SW480 (cell line): ENCODE data around the gene NTNG1.
A peak's percentile ranks its signal among the peaks of the same experiment; 100 is the strongest.
"Not testable (repeated sequence)": the region's sequence is repeated elsewhere in the genome, so short reads cannot be mapped to it uniquely, and the experiment has no call there.

ENCODE experiments used
- DNase-seq: peaks from one replicate; pipeline ENCODE4 v3.0.0-alpha.2; 2016; ENCODE audit warnings: low spot score

NTNG1 gene

DNA sequence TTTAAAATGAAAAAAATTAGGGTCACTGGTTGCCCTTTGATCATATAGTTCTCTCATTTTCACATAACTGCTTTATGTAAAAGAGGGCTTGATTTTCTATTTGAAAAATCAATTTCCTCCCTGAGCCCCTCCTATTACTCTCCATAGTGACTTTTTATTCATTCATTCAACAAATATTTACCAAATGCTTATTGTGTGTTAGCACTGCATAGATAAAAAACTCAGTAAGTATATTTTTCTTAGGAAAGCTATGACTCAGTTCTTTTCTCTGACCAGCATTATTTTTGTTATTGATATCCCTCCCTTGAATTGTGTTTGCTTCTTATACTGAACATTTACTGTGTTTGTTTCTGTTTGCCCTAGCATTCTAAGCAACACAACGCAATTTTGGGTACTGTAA is 59.8 kb downstream of the NTNG1 start:
- no peak for DNase-seq

DNA sequence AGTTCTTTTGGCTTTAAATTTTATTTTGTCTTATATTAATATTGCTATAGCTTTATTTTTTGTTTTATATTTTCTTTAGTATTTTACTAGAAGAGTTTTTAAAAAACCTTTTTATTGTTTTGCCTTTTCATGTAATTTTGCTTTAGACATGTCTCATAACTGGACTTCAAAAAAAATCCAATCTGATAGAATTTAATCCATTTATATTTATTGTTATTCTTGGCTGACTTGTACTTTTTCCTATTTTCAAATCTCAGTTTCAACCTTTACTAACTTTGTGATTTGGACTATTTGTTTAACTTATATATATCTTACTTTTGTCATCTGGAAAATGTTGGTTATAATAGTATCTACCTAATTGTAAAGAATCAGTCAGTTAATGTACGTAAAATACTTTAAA is 61.2 kb downstream of the NTNG1 start:
- DNase-seq: no peak

DNA sequence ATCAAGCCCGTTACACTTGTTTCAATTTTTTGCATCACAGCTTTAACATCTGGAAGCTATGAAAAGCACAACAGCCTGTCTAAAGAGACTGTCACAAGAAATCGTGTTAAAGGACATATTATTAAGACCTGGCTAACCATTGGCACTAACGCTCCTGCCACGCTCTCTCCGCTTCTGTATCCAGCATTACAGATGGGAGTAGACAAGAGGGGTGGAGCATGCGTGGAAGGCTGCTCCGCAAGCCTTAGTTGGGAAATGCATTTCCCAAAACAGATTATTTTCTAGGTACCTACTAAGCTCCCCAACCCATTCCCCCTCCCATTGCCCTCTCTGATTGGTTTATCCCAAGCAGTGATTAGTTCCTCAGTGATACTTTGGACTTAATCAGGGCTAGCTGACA is 72.4 kb downstream of the NTNG1 start:
- DNase-seq: no peak

DNA sequence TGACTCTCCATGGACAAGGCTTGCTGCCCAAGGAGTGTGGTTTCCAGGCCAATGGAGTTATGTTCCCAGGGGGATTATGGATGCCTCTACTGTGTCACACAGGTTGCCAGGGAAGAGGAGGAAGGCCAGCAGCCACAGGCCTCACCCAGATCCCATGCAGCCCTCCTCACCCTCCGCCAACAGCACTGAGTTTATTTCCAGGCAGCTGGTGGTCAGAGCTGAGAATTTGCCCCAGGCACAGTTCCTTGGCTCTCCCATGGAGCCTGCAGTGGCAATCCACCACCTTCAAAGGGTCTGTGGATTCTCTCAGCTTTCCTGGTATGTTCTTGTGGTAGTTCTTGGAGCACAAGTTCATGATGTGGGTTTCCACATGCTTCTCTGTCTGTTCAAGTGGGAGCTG is 79.2 kb downstream of the NTNG1 start:
- DNase-seq: no peak

DNA sequence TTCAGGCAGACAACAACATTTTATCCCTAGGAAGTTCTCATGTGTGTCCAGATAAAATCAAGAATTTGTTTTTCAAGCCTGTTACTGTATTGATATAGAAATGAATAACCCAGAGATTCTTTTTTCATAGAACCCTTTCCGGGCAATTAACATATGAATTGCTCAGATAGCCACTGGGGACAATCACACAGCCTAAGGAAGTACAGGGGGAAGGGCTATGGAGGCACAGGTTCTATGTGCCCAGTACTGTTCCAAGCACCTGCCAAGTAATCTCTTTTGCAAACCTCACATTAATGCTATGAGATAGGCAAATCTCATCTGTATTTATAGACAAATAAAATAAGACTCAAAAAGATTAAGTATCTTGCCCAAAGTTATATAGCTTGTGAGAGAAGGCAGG is 84.9 kb downstream of the NTNG1 start:
- no peak for DNase-seq

DNA sequence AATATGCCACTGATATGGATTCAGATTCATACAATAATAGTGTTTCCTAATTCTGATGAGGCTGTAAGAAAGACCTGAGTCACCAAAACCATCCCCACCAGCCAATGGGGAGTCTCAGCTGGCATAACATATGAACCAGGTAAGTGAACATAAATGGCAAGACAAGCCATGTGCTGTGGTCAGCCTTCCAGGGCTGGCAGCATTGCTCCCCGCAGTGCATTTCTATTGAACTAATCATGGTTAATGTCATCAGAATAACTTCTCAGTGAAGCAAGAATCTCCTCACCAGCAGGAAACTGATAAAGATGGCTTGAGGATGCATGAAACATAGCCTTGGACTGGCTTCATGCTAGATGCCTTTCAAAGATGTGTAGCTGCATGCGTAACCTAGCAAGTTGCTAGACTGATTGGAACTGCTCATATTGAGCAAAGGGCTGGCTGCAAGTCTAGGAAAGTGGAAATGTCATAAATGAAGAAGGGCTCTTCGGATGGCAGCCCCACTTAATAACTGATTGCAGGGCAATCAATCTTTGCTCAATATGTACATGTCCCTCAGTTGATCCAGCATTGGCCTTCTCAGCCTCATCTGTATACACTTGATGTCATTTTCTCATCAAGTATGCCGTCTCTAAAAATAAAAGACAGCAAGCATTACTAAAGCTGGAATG is 88.0 kb downstream of the NTNG1 start:
- DNase-seq: no peak

DNA sequence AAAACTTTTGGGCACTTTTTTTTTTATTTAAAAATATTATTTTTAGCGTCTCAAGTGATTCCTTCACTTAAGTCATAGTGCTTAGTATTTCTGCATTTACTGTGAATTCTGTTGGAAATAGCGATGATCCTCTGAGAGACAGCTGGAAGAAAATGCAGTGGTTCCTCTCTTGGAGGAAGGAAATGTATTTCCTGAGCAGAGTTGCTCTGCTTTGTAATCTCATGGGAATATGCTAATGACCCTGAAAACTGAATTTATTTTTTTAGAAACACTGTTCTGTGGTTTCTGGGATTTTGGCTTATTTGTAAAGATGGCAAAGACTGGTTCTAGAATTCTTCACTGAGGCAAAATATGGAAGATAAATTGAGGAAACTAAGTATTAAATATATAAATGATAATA is 88.9 kb downstream of the NTNG1 start:
- no peak for DNase-seq

DNA sequence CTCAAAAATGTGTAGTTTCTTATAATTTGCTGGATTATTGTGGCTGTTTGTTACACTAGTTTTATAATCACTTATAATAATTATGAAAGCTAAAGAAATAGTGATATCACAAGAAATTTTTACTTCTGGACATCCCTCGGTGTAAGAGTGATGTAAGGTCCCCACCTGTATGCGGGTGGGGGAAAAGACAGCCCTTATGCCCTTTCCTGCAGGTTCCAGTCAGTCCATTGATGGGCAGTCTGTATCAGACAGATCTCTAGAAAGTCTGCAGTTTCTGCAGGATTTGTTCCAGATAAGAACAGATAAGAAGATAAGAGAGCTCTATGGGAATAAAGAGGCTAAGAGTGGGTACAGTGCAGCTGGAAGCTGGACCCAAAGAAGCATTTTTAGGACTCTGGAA is 89.3 kb downstream of the NTNG1 start:
- no peak for DNase-seq

DNA sequence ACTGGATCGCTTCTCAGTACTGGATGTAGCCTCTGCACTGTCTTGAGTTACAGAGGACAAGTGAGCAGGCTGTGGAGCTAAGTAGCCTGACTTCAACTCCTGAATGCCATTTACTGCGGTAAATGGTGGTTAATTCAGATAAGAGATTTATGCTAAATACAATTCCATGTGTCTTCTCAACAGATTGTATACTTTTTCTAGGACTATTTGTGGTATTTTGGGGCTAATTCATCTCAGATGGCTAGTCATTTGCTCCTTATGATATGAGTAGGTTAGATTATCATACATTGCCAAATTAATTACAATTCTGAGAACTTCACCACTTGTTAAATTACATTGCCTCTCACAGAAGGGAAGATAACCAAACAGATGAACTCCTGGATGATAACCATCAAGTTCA is 90.5 kb downstream of the NTNG1 start:
- DNase-seq: no peak

DNA sequence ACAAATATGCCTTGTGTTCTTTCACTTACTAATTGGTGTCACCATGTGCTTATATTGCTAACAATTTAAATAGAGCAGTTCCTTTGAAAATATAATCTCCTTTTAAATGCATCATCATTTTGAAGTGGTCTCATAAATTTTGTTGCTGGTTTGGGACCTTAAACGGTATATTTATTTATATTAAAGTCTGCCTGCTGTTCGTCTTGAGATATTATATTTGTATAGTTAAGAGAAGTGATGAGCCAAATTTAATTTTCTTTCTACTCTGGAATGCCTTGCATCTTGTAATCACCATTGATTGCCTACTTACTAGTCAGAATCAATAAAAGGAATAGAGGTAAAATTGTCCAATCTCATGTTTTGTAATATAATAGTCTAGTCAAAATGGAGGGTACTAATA is 91.6 kb downstream of the NTNG1 start:
- no peak for DNase-seq

DNA sequence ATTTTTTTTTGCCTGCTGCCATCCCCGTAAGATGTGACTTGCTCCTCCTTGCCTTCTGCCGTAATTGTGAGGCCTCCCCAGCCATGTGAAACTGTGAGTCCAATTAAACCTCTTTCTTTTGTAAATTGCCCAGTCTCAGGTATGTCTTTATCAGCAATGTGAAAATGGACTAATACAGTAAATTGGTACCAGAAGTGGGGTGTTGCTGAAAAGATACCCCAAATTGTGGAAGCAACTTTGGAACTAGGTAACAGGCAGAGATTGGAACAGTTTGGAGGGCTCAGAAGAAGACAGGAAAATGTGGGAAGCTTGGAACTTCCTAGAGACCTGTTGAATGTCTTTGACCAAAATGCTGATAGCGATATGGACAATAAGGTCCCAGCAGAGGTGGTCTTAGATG is 95.9 kb downstream of the NTNG1 start:
- not testable (repeated sequence) for DNase-seq

DNA sequence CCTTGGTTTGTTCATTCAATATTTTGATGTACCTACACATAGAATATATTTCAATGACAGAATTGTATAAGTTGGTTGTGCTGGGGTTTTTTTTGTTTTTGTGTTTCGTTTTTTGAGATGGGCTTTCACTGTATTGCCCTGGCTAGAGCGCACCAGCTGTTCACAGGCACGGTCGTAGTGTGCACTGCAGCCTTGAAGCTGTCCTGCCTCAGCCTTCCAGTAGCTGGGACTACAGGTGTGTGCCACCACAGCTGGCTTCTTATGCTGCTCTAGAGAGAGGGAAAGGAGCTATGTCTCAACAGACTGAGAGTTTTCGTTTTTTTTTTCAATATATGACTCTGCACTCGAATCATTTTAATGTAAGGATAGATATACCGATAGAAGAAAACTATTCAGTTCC is 102.6 kb downstream of the NTNG1 start:
- no peak for DNase-seq

DNA sequence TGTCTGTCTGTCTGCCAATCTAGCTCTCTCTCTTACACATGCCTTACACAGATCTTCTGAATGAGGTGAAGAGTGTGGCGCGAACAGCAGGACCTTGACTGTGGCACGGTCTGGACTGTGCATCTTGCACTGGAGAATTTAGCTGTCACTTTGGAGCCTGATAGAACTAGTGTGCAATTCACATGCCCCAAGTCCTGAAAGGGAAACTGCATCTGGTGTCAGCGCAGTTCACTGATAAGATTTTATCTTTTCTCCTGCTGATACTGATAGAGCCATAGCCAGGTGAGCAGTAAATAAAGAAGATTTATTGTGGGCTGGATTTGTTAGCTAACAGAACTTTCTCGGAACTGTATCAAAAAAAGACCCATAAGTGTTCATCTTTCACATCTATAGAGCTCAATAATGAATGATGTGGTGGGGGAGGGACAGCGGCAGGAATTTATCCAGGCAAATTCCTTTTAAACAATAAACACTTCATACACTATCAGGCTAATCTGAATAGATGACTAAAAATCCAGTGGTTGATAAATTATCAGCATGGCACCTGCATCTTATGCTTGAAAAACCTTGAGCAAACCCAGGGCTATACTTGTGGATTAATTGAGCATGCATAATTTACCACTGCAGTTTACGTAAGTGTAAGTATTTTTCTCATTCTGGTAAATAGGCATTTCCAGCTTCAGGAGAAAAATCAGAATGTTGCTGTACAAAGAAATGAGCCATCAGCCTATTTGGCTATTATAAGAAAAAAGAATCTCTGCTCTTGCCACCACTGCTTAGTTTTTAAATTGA is 104.1 kb downstream of the NTNG1 start:
- DNase-seq: no peak

DNA sequence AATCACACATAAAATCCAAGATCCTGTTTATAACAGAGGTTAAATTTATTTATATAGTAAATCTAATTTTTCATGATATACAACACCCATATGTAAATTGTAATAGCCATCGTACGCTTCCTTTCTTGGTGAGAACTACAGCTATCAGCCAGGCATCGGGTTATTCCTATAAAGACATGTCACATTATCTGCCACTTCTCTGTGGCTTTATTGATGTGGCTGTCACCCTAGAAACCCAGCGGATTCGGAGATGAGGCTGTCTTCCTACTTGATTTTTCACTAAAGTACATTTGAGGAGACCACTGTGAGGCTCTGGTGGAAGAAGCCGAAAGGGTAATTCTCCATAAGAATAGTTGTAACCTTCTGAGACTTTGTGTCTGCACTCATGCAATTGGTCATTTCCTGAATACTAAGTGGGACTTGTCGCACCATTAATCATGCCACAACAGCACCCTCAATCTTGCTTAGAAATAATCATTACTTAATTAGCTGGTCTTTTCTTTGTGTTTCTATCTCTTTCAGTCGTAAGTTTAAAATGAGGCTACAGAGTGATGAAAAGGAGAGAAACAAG is 106.0 kb downstream of the NTNG1 start:
- no peak for DNase-seq

DNA sequence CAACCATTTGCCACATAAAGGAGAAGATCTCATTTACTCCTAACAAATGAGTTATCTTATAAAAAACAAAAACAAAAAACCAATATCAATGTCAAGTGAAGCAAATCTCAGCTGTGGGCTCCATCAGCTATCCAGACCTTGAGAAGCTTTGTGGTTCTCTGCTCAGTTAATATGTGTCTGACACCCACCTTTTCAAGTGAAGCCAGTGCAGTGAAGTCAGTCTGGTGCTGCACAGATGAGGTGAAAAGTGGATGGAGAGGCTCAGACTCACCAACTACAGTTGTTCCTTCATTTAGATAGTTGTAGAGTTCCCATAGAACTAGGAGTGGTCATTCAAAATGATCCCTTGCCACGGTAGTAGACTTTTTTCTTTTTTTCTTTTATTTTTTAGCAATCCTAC is 106.8 kb downstream of the NTNG1 start:
- DNase-seq: no peak

DNA sequence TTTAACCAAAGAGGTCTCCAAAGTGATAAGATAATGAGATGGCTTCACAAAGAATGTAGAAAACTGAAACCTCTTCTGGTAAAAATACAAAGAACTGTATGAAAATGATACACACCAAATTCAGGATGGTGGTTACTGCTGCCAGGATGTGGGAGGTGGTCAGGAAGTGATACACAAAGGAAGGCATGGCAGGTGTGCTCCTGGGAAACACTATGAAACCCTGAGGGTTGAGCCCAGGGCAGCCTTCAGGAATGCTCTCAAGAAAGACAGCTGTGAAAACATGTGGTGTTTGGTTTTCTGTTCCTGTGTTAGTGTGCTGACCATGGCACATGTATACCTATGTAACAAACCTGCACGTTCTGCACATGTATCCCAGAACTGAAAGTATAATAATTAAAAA is 109.3 kb downstream of the NTNG1 start:
- peak; percentile 39 for DNase-seq

DNA sequence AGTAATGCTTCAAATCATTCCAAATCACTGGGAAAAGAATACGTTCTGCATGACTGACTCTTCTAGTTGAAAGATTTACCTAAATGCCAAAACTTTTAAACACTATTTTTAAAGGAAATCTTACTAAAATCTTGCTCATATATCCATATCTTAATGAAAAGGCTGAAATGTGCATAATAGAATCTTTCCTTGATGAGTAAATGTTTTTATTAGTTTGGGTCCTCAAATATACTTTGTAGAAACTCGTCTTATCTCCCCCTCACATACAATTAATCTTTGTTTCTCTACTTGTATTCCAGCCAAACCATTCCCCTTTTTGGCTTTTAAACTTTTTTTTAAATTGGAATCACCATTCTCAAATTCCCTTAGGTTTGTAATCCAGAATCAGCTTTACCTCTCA is 110.2 kb downstream of the NTNG1 start:
- DNase-seq: no peak

DNA sequence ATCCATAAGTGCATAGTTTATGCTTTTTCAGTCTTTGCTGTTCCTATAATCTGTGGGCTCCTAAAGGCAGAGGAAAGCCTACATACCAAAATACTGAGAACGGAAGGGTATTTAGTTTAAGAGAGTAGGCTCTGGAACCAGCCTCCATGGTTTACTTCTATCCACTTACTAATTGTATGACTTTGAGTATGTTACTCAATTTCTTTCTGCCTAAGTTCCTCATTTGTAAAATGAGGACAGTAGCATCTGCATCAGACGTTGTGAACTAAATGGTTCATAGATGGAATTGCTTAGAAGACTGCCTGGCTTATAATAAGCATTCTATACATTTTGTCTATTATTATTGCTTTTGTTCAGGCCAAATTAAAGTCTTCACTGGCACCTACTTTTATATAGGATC is 111.0 kb downstream of the NTNG1 start:
- DNase-seq: no peak

DNA sequence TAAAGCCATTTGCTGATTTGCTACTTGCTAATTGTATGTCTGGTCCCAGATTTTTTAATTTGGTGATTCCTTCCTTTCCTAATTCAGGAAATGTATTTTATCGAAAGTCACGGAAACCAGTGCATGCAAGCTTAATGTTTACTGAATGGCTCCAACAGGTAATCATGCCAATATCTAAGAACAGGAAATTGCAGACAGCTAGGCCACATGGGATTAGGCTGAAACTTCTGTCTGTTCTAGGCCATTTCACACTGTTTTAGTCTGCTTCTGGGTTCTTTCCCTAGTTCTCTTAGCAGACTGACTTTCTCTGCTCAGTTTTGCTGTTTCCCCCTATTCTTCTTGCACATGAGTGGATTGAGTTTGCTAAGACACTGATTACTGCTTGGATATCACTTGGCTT is 111.4 kb downstream of the NTNG1 start:
- no peak for DNase-seq

DNA sequence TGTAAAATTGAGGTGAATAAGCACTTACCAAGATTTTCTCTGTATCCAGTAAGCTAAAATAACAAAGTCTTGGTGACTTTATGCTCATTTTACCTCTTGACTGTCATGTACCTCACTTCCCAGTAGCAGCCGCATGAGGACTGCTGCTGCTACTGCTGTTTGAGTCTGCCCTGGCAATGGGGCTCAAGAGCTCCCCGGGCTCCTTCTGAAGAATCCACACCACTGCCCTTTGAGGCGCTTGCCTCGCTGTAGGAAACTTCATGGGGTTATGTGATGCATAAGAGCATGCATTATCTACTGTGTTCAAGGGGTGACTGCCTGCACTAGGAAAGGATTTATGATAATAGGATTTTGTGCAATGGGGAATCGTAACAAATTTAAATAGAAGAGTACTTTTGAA is 113.5 kb downstream of the NTNG1 start:
- no peak for DNase-seq

DNA sequence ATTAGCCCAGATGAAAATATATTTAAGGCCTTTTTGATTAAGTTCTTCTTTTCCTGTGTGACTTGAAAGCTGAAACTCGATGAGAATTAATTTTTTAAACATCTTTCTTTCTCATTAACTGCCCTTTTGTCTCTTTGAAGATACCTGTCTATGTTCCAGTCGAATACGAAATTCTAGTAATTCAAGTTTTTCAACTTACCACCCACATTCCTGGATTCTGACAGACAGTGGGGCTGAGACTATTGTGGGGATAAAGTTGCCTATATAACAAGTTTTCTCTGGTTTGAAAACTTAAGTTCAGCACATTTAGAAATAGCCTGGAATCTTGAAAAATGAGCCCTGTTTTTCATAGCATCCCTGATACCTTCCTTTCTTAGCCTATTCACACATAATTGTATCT is 114.6 kb downstream of the NTNG1 start:
- DNase-seq: no peak

DNA sequence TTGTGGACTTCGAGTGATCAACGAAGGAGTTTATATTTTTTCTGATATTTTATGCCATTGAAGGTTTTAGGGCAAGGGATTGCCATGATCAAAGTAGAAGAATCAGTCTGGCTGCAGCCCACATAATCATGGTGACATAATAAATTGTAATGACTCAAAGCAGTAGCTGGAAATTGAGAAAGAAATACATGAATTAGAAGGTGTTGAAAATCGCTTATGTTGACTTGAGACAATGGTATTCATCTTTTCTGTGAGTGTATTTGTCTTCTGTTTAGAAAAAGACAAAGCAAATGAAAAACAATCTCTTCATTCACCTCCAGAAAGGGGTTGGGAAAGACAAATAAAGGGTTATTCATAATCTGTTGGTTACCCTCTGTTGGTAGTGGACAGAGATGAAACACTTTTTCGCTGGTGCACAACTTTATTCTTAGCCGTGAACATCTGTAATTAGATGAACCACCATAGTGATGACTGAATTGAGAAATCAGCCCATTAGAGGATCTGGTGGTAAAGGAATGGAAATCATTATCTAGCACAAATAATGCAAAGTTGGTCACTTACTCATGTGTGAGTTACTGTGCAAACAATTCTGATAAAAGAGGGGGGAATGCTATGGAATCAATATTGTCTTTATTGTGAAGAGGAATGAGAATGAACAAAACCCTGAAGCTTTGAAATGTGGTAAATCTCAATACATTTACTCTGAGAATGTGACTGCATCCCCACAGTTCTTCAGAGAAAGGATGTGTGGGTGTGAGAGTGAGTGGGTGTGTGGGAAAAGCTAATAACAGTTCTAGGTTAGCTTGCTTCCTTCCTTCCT is 121.8 kb downstream of the NTNG1 start:
- peak; percentile 3 for DNase-seq
